ENCODE results near the gene SYPL1. TPM values are rescaled to one million over a fixed set of nuclear protein-coding genes. Genes with fewer than 3 reads are reported as not detected.

The SYPL1 gene
- total and polyA plus RNA-seq, 2 donors (not counting 1 experiment from before 2014, with no cell fraction given), result 58.5 to 130 TPM

- H3K36me3 ChIP-seq (replicated peaks in 1 of 2; ENCODE audit: control extremely low read depth in 1 of 2, control insufficient read depth in 1 of 2, extremely low read depth in 1 of 2, insufficient read depth in 2 of 2, low read length in 1 of 2), result no peaks in the 10 kb centered on the region
- no peaks in the 10 kb centered on the region for H3K27me3 ChIP-seq (replicated peaks in 1 of 4; ENCODE audit: control extremely low read depth in 1 of 4, control insufficient read depth in 3 of 4, insufficient read depth in 4 of 4, low read length in 3 of 4)
- H3K27ac ChIP-seq (ENCODE audit: low read length in 2 of 2), result no peak overlapping the region
- DNase-seq (no peak), ATAC-seq (ENCODE audit: low read depth) (no peak)
- H3K9me3 ChIP-seq (ENCODE audit: control extremely low read depth in 1 of 3, control insufficient read depth in 2 of 3, insufficient read depth in 1 of 3, low read length in 2 of 3), result no peaks in the 10 kb centered on the region
- H3K9me3 Mint-ChIP-seq (ENCODE audit: insufficient read depth), result no peaks in the 10 kb centered on the region
- H3K27ac Mint-ChIP-seq, result peak overlapping the region; percentile 2
- H4K20me1 ChIP-seq (ENCODE audit: control insufficient read depth, insufficient read depth, low read length, poor library complexity, severe bottlenecking), result no peaks in the 10 kb centered on the region
- H2AFZ ChIP-seq (ENCODE audit: insufficient read depth, low read depth, low read length, poor library complexity, severe bottlenecking), result no peak overlapping the region
- H3K79me2 ChIP-seq (ENCODE audit: control insufficient read depth, insufficient read depth, low read length), result no peaks in the 10 kb centered on the region
- H3K4me3 ChIP-seq (ENCODE audit: control extremely low read depth in 1 of 5, extremely low read depth in 1 of 5, insufficient read depth in 1 of 5, low read depth in 2 of 5, low read length in 4 of 5), result no peak overlapping the region
- intact Hi-C loops (cut with micrococcal nuclease), result no loop called here
- ChIA-PET CTCF (interaction anchor here (2.1 kb wide), 1 partner anchor 33 kb away, joined by 8 read pairs; no protein-coding TSS in a partner anchor), POLR2A (no interaction called here)
- H3K9ac ChIP-seq (ENCODE audit: low read length), result no peak overlapping the region
- no peak overlapping the region for H3K4me3 Mint-ChIP-seq
- H3K4me2 ChIP-seq (replicated peaks; ENCODE audit: low read depth, low read length, poor library complexity, severe bottlenecking), result no peak overlapping the region
- peaks cover 21% of the 10 kb centered on the region in 2 donors for H3K4me1 ChIP-seq (ENCODE audit: control insufficient read depth in 2 of 2, insufficient read depth in 2 of 2, low read length in 2 of 2)
- peaks cover 36% of the 10 kb centered on the region for H3K4me1 Mint-ChIP-seq
- WGBS (ENCODE audit: insufficient coverage), result no CpG with 5 or more reads among the region's 3 CpGs
- no peak for TF ChIP-seq EZH2 (IDR thresholded peaks at IDR 0.05; ENCODE audit: borderline replicate concordance, insufficient read depth, low read depth, low read length, poor library complexity, severe bottlenecking)
- TF ChIP-seq, protein P1, sequence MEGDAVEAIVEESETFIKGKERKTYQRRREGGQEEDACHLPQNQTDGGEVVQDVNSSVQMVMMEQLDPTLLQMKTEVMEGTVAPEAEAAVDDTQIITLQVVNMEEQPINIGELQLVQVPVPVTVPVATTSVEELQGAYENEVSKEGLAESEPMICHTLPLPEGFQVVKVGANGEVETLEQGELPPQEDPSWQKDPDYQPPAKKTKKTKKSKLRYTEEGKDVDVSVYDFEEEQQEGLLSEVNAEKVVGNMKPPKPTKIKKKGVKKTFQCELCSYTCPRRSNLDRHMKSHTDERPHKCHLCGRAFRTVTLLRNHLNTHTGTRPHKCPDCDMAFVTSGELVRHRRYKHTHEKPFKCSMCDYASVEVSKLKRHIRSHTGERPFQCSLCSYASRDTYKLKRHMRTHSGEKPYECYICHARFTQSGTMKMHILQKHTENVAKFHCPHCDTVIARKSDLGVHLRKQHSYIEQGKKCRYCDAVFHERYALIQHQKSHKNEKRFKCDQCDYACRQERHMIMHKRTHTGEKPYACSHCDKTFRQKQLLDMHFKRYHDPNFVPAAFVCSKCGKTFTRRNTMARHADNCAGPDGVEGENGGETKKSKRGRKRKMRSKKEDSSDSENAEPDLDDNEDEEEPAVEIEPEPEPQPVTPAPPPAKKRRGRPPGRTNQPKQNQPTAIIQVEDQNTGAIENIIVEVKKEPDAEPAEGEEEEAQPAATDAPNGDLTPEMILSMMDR (IDR thresholded peaks at IDR 0.05), result no peak
- H3K27me3 Mint-ChIP-seq, result no peaks in the 10 kb centered on the region
These were observed 9.2 kb upstream of the SYPL1 start for GRCh38 chr7:106121189-106121810.

GRCh38 chr7:106120500-106120899, 8.4 kb upstream of the SYPL1 start:
- H3K27ac Mint-ChIP-seq, result no peak overlapping the region
- Histone ChIP-seq H3K9me3 (ENCODE audit: control extremely low read depth in 1 of 3, control insufficient read depth in 2 of 3, insufficient read depth in 1 of 3, low read length in 2 of 3) (no peaks in the 10 kb centered on the region), H4K20me1 (ENCODE audit: control insufficient read depth, insufficient read depth, low read length, poor library complexity, severe bottlenecking) (no peaks in the 10 kb centered on the region), H3K4me1 (ENCODE audit: control insufficient read depth in 2 of 2, insufficient read depth in 2 of 2, low read length in 2 of 2) (peaks cover 24 to 26% of the 10 kb centered on the region in 2 donors), H3K9ac (ENCODE audit: low read length) (no peak overlapping the region), H3K79me2 (ENCODE audit: control insufficient read depth, insufficient read depth, low read length) (no peaks in the 10 kb centered on the region), H3K4me3 (ENCODE audit: control extremely low read depth in 1 of 5, extremely low read depth in 1 of 5, insufficient read depth in 1 of 5, low read depth in 2 of 5, low read length in 4 of 5) (no peak overlapping the region), H3K4me2 (replicated peaks; ENCODE audit: low read depth, low read length, poor library complexity, severe bottlenecking) (no peak overlapping the region), H2AFZ (ENCODE audit: insufficient read depth, low read depth, low read length, poor library complexity, severe bottlenecking) (no peak overlapping the region), H3K27me3 (replicated peaks in 1 of 4; ENCODE audit: control extremely low read depth in 1 of 4, control insufficient read depth in 3 of 4, insufficient read depth in 4 of 4, low read length in 3 of 4) (no peaks in the 10 kb centered on the region), H3K36me3 (replicated peaks in 1 of 2; ENCODE audit: control extremely low read depth in 1 of 2, control insufficient read depth in 1 of 2, extremely low read depth in 1 of 2, insufficient read depth in 2 of 2, low read length in 1 of 2) (no peaks in the 10 kb centered on the region), H3K27ac (ENCODE audit: low read length in 2 of 2) (no peak overlapping the region)
- POLR2A ChIA-PET, result no interaction called here
- no peaks in the 10 kb centered on the region for H3K9me3 Mint-ChIP-seq (ENCODE audit: insufficient read depth)
- WGBS (ENCODE audit: insufficient coverage), result 88% methylated on average over 1 of the region's 2 CpGs
- H3K4me1 Mint-ChIP-seq, result peaks cover 37% of the 10 kb centered on the region
- intact Hi-C loops (cut with micrococcal nuclease), result no loop called here
- no peak for DNase-seq
- no peak for ATAC-seq (ENCODE audit: low read depth)
- CTCF ChIA-PET, result interaction anchor here (1.3 to 2.1 kb wide), 2 partner anchors 34 to 62 kb away, joined by 5 to 8 read pairs; no protein-coding TSS in a partner anchor
- TF ChIP-seq EZH2 (IDR thresholded peaks at IDR 0.05; ENCODE audit: borderline replicate concordance, insufficient read depth, low read depth, low read length, poor library complexity, severe bottlenecking), result no peak
- TF ChIP-seq, protein P1 (IDR thresholded peaks at IDR 0.05), result no peak
- H3K27me3 Mint-ChIP-seq, result no peaks in the 10 kb centered on the region
- no peak overlapping the region for H3K4me3 Mint-ChIP-seq

Measured in B cell (primary cell).